HG02943 (cell line): Measurements from ENCODE around the gene EIF2S3.
A peak's percentile ranks its signal among the peaks of the same experiment; 100 is the strongest.
"Not testable (repeated sequence)": the region's sequence is repeated elsewhere in the genome, so short reads cannot be mapped to it uniquely, and the experiment has no call there.

ENCODE experiments used
- ATAC-seq: cut with Tn5 transposase; IDR thresholded peaks from one replicate; pipeline ENCODE4 v1.9.1; 2021; ENCODE audit warnings: mild to moderate bottlenecking, low read depth, moderate library complexity; ENCODE audit not compliant: unreplicated experiment

Gene EIF2S3

DNA sequence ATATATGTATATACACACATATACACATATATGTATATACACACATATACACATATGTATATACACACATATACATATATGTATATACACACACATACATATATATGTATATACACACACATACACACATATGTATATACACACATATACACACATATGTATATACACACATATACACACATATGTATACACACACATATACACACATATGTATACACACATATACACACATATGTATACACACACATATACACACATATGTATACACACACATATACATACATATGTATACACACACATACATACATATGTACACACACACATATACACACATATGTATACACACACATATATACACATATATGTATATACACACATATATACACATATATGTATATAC, 8.7 kb upstream of the EIF2S3 start:
- ATAC-seq, result not testable (repeated sequence)

DNA sequence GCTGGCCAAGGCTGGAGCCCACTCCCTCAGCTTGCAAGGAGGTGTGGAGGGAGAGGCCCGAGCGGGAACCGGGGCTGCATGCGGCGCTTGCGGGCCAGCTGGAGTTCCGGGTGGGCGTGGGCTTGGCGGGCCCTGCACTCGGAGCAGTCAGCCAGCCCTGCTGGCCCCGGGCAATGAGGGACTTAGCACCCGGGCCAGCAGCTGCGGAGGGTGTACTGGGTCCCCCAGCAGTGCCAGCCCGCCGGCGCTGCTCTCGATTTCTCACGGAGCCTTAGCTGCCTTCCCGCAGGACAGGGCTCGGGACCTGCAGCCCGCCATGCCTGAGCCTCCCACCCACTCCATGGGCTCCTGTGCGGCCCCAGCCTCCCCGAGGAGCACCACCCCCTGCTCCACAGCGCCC, 5.1 kb upstream of the EIF2S3 start:
- not testable (repeated sequence) for ATAC-seq

DNA sequence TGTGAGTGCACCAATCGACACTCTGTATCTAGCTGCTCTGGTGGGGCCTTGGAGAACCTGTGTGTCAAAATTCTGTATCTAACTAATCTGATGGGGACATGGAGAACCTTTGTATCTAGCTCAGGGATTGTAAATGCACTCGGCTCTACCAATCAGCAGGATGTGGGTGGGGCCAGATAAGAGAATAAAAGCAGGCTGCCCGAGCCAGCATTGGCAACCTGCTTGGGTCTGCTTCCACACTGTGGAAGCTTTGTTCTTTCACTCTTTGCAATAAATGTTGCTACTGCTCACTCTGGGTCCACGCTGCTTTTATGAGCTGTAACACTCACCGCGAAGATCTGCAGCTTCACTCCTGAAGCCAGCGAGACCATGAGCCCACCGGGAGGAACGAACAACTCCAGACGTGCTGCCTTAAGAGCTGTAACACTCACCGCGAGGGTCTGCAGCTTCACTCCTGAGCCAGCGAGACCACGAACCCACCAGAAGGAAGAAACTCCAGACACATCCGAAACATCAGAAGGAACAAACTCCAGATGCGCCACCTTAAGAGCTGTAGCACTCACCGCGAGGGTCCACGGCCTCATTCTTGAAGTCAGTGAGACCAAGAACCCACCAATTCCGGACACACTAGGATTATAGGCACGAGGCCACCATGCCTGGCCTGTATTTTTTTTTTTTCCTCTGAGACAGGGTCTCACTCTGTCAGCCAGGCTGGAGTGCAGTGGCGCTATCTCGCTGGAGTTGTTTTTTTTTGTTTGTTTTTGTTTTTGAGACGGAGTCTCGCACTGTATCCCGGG, 4.0 kb upstream of the EIF2S3 start:
- not testable (repeated sequence) for ATAC-seq

DNA sequence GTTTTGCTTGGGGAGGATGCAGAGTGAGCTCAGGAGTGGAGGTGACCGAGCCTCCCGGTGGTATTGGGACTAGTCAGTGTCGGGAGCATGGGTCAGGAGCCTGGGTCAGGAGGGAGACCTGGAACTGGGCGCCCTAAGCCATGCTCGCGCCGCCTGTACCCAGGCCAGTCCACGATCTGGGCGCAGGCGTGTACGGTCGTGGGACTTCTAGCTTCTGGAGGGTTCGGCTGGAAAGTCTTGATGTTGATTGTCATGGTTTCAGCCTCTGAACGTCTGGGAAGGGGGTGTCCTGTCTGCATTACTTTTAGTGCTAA, 244 bp downstream of the EIF2S3 start:
- peak; percentile 7 for ATAC-seq

DNA sequence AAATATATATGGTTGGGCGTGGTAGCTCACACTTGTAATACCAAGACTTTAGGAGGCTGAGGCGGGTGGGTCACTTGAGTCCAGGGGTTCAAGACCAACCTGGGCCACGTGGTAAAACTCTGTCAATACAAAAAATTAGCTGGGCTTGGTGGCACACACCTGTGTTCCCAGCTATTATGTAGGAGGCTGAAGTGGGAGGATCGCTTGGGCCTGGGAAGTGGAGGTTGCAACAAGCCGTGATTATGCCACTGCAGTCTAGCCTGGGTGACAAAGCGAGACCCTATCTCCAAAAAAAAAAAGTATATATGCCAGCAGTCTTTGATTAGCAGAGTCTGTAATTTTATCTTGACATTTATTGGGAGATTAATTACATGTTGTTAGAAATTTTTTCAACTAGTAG, 8.7 kb downstream of the EIF2S3 start:
- no peak for ATAC-seq

DNA sequence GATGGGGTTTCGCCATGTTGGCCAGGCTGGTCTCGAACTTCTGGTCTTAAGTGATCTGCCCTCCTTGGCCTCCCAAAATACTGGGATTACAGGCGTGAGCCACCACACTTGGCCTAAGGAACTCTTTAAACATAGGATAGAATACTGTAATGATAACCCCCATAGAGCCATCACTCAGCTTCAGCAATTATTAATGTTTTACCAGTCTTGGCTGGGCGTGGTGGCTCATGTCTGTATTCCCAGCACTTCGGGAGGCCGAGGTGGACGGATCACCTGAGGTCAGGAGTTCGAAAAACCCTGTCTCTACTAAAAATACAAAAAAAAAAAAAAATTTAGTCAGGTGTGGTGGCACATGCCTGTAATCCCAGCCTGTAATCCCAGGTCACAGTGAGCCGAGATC, 15.1 kb downstream of the EIF2S3 start:
- ATAC-seq, result no peak

DNA sequence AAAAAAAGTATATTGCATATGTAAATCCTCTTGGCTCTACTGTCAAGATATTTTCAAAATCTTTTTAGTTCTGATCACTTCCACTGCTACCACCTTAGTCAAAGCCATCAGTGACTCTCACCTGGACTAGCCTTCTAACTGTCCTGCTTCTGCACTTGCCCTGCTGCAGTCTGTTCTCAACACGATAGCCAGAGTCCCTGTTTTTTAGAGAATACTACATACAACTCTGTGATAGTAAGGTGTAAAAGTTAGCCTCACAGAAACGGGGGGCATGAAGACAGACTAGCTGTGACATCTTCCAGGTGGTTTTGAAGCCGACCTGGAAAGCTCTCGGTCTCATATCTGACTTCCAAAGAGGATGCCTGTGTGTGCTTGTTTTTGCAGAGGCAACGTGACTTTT, 24.7 kb downstream of the EIF2S3 start:
- ATAC-seq, result no peak

DNA sequence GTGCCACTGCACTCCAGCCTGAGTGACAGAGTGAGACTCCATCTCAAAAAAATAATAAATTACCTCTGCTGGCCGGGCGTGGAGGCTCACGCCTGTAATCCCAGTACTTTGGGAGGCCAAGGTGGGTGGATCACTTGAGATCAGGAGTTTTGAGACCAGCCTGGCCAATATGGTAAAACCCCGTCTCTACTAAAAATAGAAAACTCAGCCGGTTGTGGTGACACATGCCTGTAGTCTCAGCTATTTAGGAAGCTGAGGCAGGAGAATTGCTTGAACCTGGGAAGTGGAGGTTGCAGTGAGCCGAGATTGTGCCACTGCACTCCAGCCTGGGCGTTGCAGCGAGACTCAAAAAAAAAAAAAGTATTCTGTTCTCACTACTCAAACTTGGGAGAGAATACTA, 25.5 kb downstream of the EIF2S3 start:
- ATAC-seq, result not testable (repeated sequence)

DNA sequence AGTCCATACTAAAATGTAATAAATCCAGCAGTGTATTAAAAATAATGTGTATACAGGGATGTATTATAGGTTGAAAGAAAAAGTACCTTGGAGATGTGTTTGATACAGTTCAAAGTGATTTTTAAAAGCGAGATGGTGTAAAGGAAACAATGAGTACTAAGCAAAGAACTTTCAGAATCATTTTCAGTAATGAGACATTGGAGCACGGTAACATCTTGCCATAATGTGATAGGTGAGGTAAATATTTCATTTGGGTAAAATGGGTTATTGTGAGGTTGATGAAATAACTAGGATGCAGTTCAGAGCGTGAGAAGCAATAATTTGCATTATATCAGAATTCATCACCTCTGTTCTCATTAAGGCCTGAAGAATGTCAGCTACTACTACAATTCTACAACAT, 25.9 kb downstream of the EIF2S3 start:
- no peak for ATAC-seq

DNA sequence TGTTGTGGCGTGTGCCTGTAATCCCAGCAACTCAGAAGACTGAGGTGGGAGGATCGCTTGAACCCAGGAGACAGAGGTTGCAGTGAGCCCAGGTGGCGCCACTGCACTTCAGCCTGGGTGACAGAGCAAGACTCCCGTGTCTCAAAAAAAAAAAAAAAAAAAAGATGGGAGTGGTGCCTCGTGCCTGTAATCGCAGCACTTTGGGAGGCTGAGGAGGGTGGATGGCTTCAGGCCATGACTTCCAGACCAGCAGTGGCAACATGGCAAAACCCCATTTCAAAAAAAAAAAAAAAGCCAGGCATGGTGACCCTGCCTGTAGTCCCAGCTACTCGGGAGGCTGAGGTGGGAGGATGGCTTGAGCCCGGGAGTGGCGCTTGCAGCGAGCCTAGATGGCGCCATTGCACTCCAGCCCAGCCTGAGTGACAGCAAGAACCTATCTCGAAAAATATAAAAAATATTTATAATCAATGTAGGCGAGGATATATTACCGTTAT, 27.0 kb downstream of the EIF2S3 start:
- no peak for ATAC-seq

DNA sequence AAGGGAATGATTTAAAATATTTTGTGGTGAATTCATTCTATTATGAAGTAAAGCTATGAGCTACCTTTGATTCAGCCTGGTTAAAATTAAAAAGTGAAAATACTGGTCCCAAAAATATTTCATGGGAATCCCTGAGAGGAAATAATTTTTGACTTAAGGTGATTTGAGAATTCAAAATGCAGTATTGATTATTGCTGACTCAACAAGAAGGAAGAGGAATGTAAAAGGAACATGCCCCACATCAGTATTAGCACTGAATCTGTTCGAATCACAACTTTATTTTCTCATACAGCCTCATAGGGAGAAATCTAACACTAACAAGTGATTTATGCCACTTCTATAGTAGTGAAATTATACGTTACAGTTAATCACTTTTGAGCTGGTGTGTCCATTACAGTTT, 27.7 kb downstream of the EIF2S3 start:
- ATAC-seq, result no peak

DNA sequence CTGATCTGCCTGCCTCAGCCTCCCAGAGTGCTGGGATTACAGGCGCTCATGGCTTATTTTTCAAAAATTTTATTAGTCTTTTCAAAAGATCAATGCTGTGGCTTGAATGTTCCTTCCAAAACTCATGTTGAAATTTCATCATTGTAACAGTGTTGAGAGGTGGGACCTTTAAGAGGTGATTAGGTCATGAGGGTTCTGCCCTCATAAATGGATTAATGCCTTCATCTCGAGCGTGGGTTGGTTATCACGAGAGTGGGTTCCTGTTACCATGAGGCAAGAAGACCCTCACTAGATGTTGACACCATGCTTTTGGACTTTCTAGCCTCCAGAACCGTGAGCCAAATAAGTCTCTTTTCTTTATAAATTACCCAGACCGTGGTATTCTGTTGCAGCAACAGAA, 30.3 kb downstream of the EIF2S3 start:
- ATAC-seq, result no peak

DNA sequence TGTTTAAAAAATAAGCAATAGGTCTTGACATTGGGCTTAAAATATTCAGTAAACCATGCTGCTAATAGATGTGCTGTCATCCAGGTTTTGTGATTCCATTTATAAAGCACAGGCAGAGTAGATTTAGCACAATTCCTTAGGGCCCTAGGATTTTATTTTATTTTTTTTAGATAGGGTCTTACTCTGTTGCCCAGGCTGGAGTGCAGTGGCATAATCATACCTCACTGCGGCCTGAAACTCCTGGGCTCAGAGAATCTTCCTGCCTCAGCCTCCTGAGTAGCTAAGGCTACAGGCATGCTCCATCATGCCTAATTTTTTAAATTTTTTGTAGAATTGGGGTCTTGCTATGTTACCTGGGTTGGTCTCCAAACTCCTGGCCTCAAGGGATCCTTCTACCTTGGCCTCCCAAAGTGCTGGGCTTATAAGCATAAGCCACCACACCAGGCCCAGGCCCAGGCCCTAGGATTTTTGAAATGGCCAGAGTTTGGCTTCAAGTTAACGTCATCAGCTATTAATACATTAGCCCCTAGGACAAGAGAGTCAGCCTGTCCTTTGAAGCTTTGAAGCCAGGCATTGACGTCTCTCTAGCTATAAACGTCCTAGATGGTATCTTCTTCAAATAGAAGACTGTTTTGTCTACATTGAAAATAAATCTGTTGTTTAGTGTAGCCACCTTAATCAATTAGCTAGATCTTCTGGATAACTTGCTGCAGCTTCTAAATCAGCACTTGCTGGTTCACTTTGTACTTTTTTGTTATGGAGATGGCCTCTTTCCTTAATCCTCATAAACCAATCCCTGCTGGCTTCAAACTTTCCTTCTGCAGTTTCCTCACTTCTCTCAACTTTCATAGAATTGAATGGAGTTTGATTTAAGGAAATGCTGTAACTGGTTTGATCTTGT, 35.8 kb downstream of the EIF2S3 start:
- no peak for ATAC-seq

DNA sequence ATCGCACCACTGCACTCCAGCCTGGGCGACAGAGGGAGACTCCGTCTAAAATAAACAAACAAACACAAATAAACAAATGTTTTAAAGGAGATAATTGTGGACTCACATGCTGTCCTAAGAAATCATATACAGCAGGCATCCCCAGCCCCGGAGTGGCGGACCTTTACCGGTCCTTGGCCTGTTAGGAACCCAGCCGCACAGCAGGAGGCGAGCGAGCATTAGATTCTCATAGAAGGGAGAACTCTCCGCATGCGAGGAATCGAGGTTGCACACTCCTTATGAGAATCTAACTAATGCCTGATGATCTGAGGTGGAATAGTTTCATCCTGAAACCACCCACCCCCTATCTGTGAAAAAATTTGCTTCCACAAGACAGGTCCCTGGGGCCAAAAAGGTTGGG, 39.0 kb downstream of the EIF2S3 start:
- no peak for ATAC-seq

DNA sequence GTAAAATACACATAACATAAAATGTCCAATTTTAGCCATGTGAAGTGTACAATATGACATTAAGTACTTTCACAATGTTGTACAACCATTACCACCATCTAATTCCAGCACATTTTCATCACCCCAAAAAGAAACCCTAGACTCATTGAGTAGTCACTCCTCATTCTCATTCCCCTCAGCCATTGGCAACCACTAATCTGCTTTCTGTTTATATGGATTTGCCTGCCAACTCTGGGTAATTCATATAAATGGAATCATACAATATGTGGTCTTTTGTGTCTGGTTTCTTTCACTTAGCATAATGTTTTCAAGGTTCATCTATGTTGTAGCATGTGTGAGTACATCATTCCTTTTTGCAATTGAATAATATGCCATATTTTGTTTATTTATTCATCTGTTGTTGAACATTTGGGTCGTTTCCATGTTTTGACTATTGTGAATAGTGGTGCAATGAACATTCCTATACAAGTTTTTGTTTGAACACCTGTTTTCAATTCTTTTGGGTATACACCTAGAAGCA, 43.0 kb downstream of the EIF2S3 start:
- no peak for ATAC-seq

DNA sequence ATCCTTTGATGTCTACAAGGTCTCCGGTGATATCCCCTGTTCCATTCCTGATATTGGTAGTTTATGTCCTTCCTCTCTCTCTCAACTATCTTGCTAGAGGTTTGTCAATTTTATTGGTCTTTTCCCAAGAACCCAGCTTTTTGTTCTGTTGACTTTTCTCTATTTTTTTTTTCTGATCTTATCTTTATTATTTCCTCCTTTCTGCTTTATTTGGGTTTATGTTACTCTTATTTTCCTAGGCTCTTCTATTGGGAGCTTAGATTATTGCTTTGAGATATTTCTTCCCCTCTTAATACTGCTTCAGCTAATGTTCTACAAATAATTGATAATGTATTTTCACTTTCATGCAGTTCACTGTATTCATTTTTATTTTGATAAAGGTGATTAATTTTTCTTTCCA, 44.2 kb downstream of the EIF2S3 start:
- ATAC-seq, result no peak

DNA sequence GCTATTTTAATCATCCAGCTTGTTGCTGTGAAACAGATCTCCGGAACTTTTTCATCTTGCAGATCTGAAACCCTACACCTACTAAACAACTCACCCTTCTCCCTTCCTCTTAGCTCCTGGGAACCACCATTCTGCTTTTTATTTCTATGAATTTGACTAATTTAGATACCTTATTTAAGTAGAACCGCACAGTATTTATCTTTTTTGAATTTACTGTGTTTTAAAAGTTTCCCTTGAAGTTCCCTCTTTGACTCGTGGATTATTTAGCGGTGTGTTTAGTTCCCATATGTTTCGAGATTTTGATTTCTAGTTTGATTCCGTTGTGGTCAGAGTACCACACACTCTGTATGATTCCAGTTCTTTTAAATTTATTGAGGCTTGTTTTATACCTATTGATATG, 44.6 kb downstream of the EIF2S3 start:
- no peak for ATAC-seq

DNA sequence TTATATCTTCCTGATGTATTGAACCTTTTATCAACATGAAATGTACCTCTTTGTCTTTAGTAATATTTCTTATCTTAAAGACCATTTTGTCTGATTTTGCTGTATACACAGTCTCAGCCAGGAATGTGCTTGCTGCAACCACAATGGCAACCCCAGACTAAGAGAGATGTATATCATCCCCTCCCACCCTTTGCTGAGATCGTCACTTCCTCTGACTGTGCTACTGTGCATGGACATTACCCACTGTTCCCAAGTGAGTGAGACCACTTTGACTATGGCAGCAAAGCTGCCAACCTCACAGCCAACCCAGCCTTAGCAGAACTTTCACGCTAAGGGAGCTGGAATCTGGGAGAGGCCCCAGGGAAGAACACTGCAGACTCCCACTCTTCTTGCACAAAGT, 46.0 kb downstream of the EIF2S3 start:
- no peak for ATAC-seq

DNA sequence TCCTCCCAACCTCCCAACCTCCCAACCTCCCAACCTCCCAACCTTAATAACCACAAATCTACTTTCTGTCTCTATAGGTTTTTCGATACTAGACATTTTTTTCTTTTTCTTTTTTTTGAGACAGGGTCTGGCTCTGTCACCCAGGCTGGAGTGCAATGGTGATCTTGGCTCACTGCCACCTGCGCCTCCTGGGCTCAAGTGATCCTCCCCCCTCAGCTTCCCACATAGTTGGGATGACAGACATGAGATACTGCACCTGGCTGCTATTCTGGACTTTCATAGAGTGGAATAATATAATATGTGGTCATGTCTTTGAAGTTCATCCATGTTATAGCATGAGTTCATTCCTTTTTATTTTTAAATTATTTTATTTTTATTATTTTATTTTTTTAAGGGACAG, 55.3 kb downstream of the EIF2S3 start:
- no peak for ATAC-seq

DNA sequence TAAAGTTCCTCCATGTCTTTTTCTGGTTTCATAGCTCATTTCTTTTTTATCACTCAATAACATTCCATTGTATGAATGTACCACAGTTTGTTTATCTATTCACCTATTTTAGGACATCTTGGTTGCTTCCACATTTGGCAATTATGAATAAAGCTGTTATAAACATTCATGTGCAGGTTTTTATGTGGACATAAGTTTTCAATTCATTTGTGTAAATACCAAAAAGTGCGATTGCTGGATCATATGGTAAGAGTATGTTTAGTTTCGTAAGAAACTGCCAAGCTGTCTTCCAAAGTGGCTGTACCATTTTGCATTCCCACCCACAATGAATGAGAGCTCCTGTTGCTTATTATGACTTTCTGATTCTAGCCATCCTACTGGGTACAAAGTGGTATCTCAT, 58.4 kb downstream of the EIF2S3 start:
- ATAC-seq, result no peak

DNA sequence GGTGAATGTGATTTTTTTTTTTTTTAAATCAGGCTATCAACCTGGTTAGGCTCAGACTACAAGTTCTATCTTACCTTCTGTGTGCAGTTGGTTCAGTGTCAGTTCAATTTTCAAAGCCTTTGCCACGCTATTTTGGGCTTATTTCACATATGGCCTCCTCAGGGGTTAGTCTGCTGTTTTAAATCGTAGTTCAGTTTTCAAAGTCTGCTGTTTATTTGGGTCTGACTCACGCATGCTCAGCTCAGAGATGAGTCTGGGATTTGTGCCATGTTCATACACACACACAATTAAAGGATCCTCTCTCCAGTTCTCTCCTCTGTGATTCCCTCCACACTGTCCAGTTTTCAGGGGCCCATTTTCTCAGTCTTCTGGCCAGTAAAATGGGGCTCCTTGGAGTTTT, 62.5 kb downstream of the EIF2S3 start:
- ATAC-seq, result no peak
